Measurements from ENCODE around the gene NUP155. TPM values are rescaled to one million over a fixed set of nuclear protein-coding genes. Genes with fewer than 3 reads are reported as not detected.
"Not testable (repeated sequence)": the region's sequence is repeated elsewhere in the genome, so short reads cannot be mapped to it uniquely, and the experiment has no call there.

The NUP155 gene
- 10 to 100 TPM; 68.6 to 75.3 TPM for total RNA-seq
- polyA plus RNA-seq (2013, experiment 1 of 2), result 39.8 TPM
- 35.0 TPM for polyA plus RNA-seq (2013, experiment 2 of 2)
- long read RNA-seq, experiment 1, full-length matches to known transcripts, result 3 of 18 reads
- long read RNA-seq, experiment 1, partial matches to known transcripts, result 5 of 18 reads
- long read RNA-seq, experiment 1, other reads (novel, unspliced or antisense), result 10 of 18 reads
- long read RNA-seq, experiment 2, full-length matches to known transcripts, result 56 of 79 reads
- long read RNA-seq, experiment 2, partial matches to known transcripts, result 12 of 79 reads
- long read RNA-seq, experiment 2, other reads (novel, unspliced or antisense), result 11 of 79 reads
- long read RNA-seq, experiment 3, full-length matches to known transcripts, result 205 of 280 reads
- long read RNA-seq, experiment 3, partial matches to known transcripts, result 37 of 280 reads
- long read RNA-seq, experiment 3, other reads (novel, unspliced or antisense), result 38 of 280 reads
- long read RNA-seq, experiment 4, full-length matches to known transcripts, result 3 of 7 reads
- long read RNA-seq, experiment 4, partial matches to known transcripts, result 1 of 7 reads
- long read RNA-seq, experiment 4, other reads (novel, unspliced or antisense), result 3 of 7 reads

DNA sequence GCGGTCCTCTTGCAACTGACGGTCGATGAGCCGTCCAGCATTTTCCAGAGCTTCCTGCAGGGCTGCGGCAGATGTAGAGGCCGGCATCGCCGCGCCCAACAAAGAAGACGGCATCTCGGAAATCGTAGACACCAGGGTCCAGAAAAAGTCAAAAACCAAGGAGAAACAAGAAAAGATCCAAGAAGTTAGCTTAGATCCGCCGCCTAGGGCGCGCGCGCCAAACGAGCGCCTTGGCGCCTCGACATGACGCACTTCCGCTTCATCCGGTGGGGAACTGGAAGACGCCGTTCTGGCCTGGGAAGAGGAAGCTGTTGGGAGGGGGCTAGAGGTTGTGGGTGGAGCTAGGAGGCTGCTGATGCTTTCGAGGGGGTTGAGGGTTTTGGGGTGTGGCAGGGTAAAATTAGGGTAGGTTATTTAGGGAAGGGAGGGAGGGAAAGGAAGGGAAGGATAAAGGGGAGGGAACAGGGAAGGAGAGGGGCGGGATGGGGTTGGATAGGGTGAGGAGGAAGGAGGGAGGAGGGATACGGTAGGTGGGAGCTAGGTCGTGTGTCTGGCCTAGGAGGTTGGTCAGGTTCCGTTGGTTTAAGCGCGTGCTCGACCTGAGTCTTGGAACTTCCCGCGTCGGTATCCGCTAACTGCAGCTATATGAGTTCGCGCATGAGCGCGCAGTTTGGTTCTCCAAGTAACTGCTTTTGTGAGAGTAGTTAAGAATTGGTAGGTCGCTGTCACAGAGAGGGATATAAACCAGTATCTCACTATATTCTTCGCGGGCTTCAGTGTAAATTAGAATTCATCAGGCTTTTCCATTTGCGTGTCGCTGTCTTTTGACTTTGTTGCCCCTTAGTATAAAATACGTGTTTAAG, at the start of gene NUP155:
Gene NUP155, minus strand, starts transcription at position 243 of the 863 bp plus-strand sequence. Its CDS starts 129 bp downstream, at position 114.
- no peaks in the 10 kb centered on the region for H3K9me3 ChIP-seq (ENCODE audit: control insufficient read depth, low read length)

DNA sequence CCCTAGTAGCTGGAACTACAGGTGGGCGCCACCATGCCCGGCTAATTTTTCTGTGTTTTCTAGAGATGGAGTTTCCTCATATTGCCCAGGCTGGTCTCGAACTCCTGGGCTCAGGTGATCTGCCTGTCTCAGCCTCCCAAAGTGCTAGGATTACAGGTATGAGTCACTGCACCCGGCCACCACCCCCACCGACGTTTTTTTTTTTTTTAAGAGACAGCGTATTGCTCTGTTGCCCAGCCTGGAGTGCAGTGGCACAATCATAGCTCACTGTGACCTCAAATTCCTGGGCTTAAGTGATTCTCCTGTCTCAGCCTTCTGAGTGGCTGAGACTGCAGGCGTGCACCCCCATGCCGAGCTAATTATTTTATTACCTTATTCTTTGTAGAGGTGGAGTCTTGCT, 46.4 kb upstream of the NUP155 start:
- Mint-ChIP-seq H3K27me3 (ENCODE audit: insufficient read depth) (no peaks in the 10 kb centered on the region), H3K27ac (no peak overlapping the region), H3K4me1 (no peaks in the 10 kb centered on the region), H3K36me3 (ENCODE audit: low read depth) (peaks cover 40% of the 10 kb centered on the region), H3K9me3 (peaks cover 18% of the 10 kb centered on the region), H3K4me3 (no peak overlapping the region)
- H3K27me3 ChIP-seq (ENCODE audit: control insufficient read depth, insufficient read depth, low read length, poor library complexity, severe bottlenecking), result no peaks in the 10 kb centered on the region
- H3K4me3 ChIP-seq (ENCODE audit: low read length), result no peak overlapping the region
- peaks cover 14% of the 10 kb centered on the region for H3K36me3 ChIP-seq (ENCODE audit: control insufficient read depth, insufficient read depth, low read length)
- TF ChIP-seq, protein P1, sequence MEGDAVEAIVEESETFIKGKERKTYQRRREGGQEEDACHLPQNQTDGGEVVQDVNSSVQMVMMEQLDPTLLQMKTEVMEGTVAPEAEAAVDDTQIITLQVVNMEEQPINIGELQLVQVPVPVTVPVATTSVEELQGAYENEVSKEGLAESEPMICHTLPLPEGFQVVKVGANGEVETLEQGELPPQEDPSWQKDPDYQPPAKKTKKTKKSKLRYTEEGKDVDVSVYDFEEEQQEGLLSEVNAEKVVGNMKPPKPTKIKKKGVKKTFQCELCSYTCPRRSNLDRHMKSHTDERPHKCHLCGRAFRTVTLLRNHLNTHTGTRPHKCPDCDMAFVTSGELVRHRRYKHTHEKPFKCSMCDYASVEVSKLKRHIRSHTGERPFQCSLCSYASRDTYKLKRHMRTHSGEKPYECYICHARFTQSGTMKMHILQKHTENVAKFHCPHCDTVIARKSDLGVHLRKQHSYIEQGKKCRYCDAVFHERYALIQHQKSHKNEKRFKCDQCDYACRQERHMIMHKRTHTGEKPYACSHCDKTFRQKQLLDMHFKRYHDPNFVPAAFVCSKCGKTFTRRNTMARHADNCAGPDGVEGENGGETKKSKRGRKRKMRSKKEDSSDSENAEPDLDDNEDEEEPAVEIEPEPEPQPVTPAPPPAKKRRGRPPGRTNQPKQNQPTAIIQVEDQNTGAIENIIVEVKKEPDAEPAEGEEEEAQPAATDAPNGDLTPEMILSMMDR (conservative IDR thresholded peaks at IDR 0.05), result no peak
- no peaks in the 10 kb centered on the region for H3K4me1 ChIP-seq (ENCODE audit: control insufficient read depth, insufficient read depth, low read length)
- no peak overlapping the region for H3K9ac ChIP-seq (ENCODE audit: extremely low read depth, low read length, poor library complexity, severe bottlenecking)
- DNase-seq, result no peak
- WGBS, 2 experiments (ENCODE audit: insufficient coverage in 1 of 2, insufficient read length in 1 of 2), result 92 to 94% methylated on average over 8 to 9 of the region's 9 CpGs
- no peaks in the 10 kb centered on the region for H3K9me3 ChIP-seq (ENCODE audit: control insufficient read depth, low read length)
- no peak overlapping the region for H3K27ac ChIP-seq (ENCODE audit: low read depth, low read length)

More for the DNA sequence above, at the start of gene NUP155:
- H3K4me1 ChIP-seq (ENCODE audit: control insufficient read depth, insufficient read depth, low read length), result no peaks in the 10 kb centered on the region
- WGBS, 2 experiments (ENCODE audit: insufficient coverage in 1 of 2, insufficient read length in 1 of 2), result 2 to 4% methylated on average over 44 to 49 of the region's 49 CpGs
- H3K27me3 Mint-ChIP-seq (ENCODE audit: insufficient read depth), result peaks cover 3% of the 10 kb centered on the region
- no peaks in the 10 kb centered on the region for H3K9me3 Mint-ChIP-seq
- no peaks in the 10 kb centered on the region for H3K36me3 ChIP-seq (ENCODE audit: control insufficient read depth, insufficient read depth, low read length)
- H3K27me3 ChIP-seq (ENCODE audit: control insufficient read depth, insufficient read depth, low read length, poor library complexity, severe bottlenecking), result peaks cover 5% of the 10 kb centered on the region
- peak; percentile 97 for DNase-seq
- H3K9ac ChIP-seq (ENCODE audit: extremely low read depth, low read length, poor library complexity, severe bottlenecking), result peak within 1 kb of the TSS; percentile 92
- H3K4me3 ChIP-seq (ENCODE audit: low read length), result peak within 1 kb of the TSS; percentile 100
- TF ChIP-seq, protein P1 (conservative IDR thresholded peaks at IDR 0.05), result no peak
- H3K4me3 Mint-ChIP-seq, result peak within 1 kb of the TSS; percentile 89
- peak within 1 kb of the TSS; percentile 64 for H3K27ac ChIP-seq (ENCODE audit: low read depth, low read length)
- peak within 1 kb of the TSS; percentile 99 for H3K27ac Mint-ChIP-seq
- H3K36me3 Mint-ChIP-seq (ENCODE audit: low read depth), result no peaks in the 10 kb centered on the region
- peaks cover 14% of the 10 kb centered on the region for H3K4me1 Mint-ChIP-seq

DNA sequence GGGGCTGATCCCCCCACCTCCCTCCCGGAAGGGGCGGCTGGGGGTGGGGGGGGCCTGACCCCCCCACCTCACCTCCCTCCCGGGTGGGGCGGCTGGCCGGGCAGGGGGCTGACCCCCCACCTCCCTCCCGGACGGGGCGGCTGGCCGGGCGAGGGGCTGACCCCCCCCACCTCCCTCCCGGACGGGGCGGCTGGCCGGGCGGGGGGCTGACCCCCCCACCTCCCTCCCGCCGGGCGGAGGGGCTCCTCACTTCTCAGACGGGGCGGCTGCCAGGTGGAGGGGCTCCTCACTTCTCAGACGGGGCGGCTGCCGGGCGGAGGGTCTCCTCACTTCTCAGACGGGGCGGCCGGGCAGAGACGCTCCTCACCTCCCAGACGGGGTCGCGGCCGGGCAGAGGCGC, 44.5 kb upstream of the NUP155 start:
- not testable (repeated sequence) for H3K27me3 ChIP-seq (ENCODE audit: control insufficient read depth, insufficient read depth, low read length, poor library complexity, severe bottlenecking); H3K4me3 Mint-ChIP-seq; H3K27me3 Mint-ChIP-seq (ENCODE audit: insufficient read depth); DNase-seq; H3K9me3 ChIP-seq (ENCODE audit: control insufficient read depth, low read length); H3K27ac ChIP-seq (ENCODE audit: low read depth, low read length); H3K4me3 ChIP-seq (ENCODE audit: low read length); H3K27ac Mint-ChIP-seq; H3K4me1 ChIP-seq (ENCODE audit: control insufficient read depth, insufficient read depth, low read length); H3K9ac ChIP-seq (ENCODE audit: extremely low read depth, low read length, poor library complexity, severe bottlenecking); H3K4me1 Mint-ChIP-seq
- 95% methylated on average over 9 of the region's 33 CpGs; no CpG with 5 or more reads in 1 of the 2 experiments for WGBS, 2 experiments (ENCODE audit: insufficient coverage in 1 of 2, insufficient read length in 1 of 2)
- peaks cover 18% of the 10 kb centered on the region for H3K9me3 Mint-ChIP-seq
- H3K36me3 ChIP-seq (ENCODE audit: control insufficient read depth, insufficient read depth, low read length), result peaks cover 17% of the 10 kb centered on the region
- H3K36me3 Mint-ChIP-seq (ENCODE audit: low read depth), result peaks cover 41% of the 10 kb centered on the region

Measured in endodermal cell (in vitro differentiated cells).